MM.1S (cell line): ENCODE results near the gene PLA2G4A.

Experiments used
- EZH2 ChIP-seq: fragments of 300-600 bp; sonication (generic); optimal IDR thresholded peaks from 2 replicates; pipeline ENCODE3; 2017; ENCODE audit warnings: low read depth, mild to moderate bottlenecking, antibody characterized with exemption, low read length, mixed read lengths
- EZH2phosphoT487 ChIP-seq: fragments of 300-600 bp; sonication (generic); IDR thresholded peaks from 2 replicates; pipeline ENCODE4 v1.6.1; 2018; ENCODE audit warnings: antibody characterized with exemption, low read length
- TF ChIP-seq, protein P1 (sequence below): fragments of 300-600 bp; sonication (generic); IDR thresholded peaks from 2 replicates; pipeline ENCODE4 v1.5.1; 2016; ENCODE audit warnings: antibody characterized with exemption, low read length, mixed read lengths

DNA sequence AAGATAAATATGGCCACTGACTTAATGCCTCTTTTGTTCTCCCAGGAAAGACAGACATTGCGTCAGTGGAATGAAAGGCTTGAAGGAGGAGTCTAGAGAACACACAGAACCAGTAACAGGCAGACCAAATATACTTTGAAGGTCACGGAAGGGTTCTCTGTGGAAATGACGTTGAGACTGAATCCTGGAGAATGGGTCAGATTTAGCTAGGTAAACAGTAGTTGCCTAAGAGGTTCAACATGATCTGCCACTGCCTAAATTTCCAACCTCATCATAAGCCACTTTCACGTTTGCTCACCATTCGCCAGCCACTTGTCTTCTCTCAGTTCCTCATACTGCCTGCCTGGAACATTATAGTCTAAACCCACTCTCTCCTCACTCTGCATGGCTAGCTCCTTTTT lies 20.5 kb downstream of the PLA2G4A start:
- TF ChIP-seq, protein P1, sequence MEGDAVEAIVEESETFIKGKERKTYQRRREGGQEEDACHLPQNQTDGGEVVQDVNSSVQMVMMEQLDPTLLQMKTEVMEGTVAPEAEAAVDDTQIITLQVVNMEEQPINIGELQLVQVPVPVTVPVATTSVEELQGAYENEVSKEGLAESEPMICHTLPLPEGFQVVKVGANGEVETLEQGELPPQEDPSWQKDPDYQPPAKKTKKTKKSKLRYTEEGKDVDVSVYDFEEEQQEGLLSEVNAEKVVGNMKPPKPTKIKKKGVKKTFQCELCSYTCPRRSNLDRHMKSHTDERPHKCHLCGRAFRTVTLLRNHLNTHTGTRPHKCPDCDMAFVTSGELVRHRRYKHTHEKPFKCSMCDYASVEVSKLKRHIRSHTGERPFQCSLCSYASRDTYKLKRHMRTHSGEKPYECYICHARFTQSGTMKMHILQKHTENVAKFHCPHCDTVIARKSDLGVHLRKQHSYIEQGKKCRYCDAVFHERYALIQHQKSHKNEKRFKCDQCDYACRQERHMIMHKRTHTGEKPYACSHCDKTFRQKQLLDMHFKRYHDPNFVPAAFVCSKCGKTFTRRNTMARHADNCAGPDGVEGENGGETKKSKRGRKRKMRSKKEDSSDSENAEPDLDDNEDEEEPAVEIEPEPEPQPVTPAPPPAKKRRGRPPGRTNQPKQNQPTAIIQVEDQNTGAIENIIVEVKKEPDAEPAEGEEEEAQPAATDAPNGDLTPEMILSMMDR = no peak
- TF ChIP-seq EZH2 = no peak
- no peak for TF ChIP-seq EZH2phosphoT487
